DOHH2 (cell line): ENCODE data around the gene CTBP1.

Experiments used
- H3F3A ChIP-seq: fragments of 200-600 bp; sonication (generic), shearing (Covaris generic); 2 replicates; pipeline ENCODE4 v1.6.0; 2016; ENCODE audit warnings: antibody characterized with exemption, mild to moderate bottlenecking; ENCODE audit not compliant: control insufficient read depth, insufficient read depth
- H3K27ac ChIP-seq: fragments of 200-600 bp; sonication (generic); 2 replicates; pipeline ENCODE4 v1.5.1; 2014; ENCODE audit warnings: low read depth, mild to moderate bottlenecking, low read length, moderate library complexity
- H3K27me3 ChIP-seq: fragments of 200-600 bp; sonication (generic); 2 replicates; pipeline ENCODE4 v1.6.1; 2014; ENCODE audit warnings: mild to moderate bottlenecking, low read length, mixed read lengths; ENCODE audit not compliant: control insufficient read depth
- H3K36me3 ChIP-seq: fragments of 200-600 bp; sonication (generic); 2 replicates; pipeline ENCODE4 v1.6.1; 2014; ENCODE audit warnings: mild to moderate bottlenecking, low read length, moderate library complexity, mixed read lengths; ENCODE audit not compliant: control insufficient read depth
- H3K4me1 ChIP-seq: fragments of 200-600 bp; sonication (generic); 2 replicates; pipeline ENCODE4 v1.6.1; 2014; ENCODE audit warnings: mild to moderate bottlenecking, low read length, mixed read lengths; ENCODE audit not compliant: control insufficient read depth
- H3K4me2 ChIP-seq: fragments of 200-600 bp; sonication (generic); 2 replicates; pipeline ENCODE4 v1.6.0; 2014; ENCODE audit warnings: mild to moderate bottlenecking, low read length, moderate library complexity
- H3K4me3 ChIP-seq: fragments of 200-600 bp; sonication (generic); 2 replicates; pipeline ENCODE4 v1.5.1; 2014; ENCODE audit warnings: mild to moderate bottlenecking, low read length, mixed read lengths
- H3K79me2 ChIP-seq: fragments of 200-600 bp; sonication (generic); 2 replicates; pipeline ENCODE4 v1.6.1; 2014; ENCODE audit warnings: mild to moderate bottlenecking, low read length, mixed read lengths; ENCODE audit not compliant: control insufficient read depth
- H3K9me2 ChIP-seq: fragments of 200-600 bp; sonication (generic); replicated peaks from 2 replicates; pipeline ENCODE4 v1.6.1; 2014; ENCODE audit warnings: mild to moderate bottlenecking, low read length, mixed read lengths; ENCODE audit not compliant: control insufficient read depth
- H3K9me3 ChIP-seq: fragments of 200-600 bp; sonication (generic); 2 replicates; pipeline ENCODE4 v1.6.1; 2014; ENCODE audit warnings: antibody characterized with exemption, low read length, mixed read lengths; ENCODE audit not compliant: control insufficient read depth, insufficient read depth
- H4K20me1 ChIP-seq: fragments of 200-600 bp; sonication (generic); 2 replicates; pipeline ENCODE4 v1.6.0; 2014; ENCODE audit warnings: low read depth, mild to moderate bottlenecking, antibody characterized with exemption, low read length, moderate library complexity; ENCODE audit not compliant: control insufficient read depth, insufficient read depth
- CTCF ChIP-seq: fragments of 200-600 bp; sonication (generic); IDR thresholded peaks from one replicate; pipeline ENCODE4 v1.5.1; 2014; ENCODE audit warnings: antibody characterized with exemption, mild to moderate bottlenecking, low read depth, low read length; ENCODE audit not compliant: poor library complexity, severe bottlenecking
- EZH2phosphoT487 ChIP-seq: fragments of 200-600 bp; sonication (generic); IDR thresholded peaks from 2 replicates; pipeline ENCODE4 v1.6.1; 2017; ENCODE audit warnings: borderline replicate concordance, mild to moderate bottlenecking, antibody characterized with exemption, low read length, moderate library complexity, mixed read lengths

The CTBP1 gene

DNA sequence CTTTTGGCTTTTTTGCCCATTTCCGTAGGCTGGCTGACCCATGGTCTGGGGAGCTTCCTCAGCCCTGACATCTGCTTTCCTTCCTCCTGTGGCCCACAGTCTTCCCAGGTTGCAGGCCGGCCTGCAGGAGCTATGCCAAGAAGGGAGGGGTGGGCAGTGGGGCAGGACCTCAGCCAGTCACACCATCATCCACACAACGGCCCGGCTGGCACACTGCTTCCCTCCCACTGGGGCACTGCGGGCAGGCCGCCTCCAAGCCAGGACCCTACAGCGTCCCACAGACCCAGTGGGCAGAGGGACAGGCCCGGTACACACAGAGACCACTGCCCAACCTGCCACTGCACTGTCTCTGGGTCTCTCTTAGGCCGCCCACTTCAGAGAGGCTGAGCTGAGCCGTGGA, 38.0 kb downstream of the CTBP1 start:
- H3K9me2 ChIP-seq = no peaks in the 10 kb centered on the region
- peaks cover 25% of the 10 kb centered on the region for H3K79me2 ChIP-seq
- no peaks in the 10 kb centered on the region for H4K20me1 ChIP-seq
- H3F3A ChIP-seq = peaks cover 5% of the 10 kb centered on the region
- H3K4me3 ChIP-seq = no peak overlapping the region
- H3K4me2 ChIP-seq = no peak overlapping the region
- H3K27ac ChIP-seq = no peak overlapping the region
- TF ChIP-seq CTCF = no peak
- no peak for TF ChIP-seq EZH2phosphoT487
- peaks cover 18% of the 10 kb centered on the region for H3K4me1 ChIP-seq
- H3K9me3 ChIP-seq = no peaks in the 10 kb centered on the region
- peaks cover 70% of the 10 kb centered on the region for H3K36me3 ChIP-seq
- H3K27me3 ChIP-seq = no peaks in the 10 kb centered on the region

DNA sequence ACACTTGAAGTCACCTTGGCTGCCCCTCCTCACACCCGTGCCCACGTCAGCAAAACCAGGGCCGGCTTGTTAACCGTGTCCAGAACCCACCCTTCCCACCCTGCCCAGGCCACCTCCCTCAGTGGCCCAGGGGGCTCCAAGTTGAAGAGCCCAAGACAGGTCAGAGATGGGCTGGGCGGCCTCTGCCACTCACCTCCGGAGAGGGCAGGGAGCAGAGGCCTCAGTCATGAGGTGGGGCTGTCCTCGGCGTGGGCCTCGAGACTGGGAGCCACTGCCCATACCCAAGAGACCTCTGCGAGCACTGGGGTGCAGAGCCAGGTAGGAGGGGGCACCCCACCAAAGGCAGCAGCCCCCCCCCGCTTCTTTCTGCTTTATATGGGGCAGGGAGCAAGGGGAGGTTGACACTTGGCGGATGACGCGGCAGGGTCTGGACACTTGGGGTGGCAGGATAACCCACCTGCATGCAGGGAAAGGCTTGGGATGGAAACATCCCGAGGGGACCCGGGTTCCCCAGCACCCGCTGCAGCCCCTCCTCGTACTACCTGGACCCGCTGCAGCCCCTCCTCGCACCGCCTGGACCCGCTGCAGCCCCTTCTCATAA, 38.6 kb downstream of the CTBP1 start:
- Histone ChIP-seq H3K4me3 (no peak overlapping the region), H3K27ac (no peak overlapping the region), H3K79me2 (peaks cover 23% of the 10 kb centered on the region), H3K36me3 (peaks cover 69% of the 10 kb centered on the region), H3K9me3 (no peaks in the 10 kb centered on the region), H3K27me3 (no peaks in the 10 kb centered on the region), H3F3A (no peaks in the 10 kb centered on the region), H3K4me2 (no peak overlapping the region), H3K9me2 (no peaks in the 10 kb centered on the region), H3K4me1 (peaks cover 14% of the 10 kb centered on the region), H4K20me1 (no peaks in the 10 kb centered on the region)
- TF ChIP-seq CTCF (no peak), EZH2phosphoT487 (no peak)

- Histone ChIP-seq H3K4me3 (no peak overlapping the region), H3K79me2 (peaks cover 18% of the 10 kb centered on the region), H3K4me2 (no peak overlapping the region), H3F3A (no peaks in the 10 kb centered on the region), H3K4me1 (peaks cover 14% of the 10 kb centered on the region), H3K36me3 (peaks cover 70% of the 10 kb centered on the region), H3K27me3 (no peaks in the 10 kb centered on the region), H3K9me3 (no peaks in the 10 kb centered on the region), H4K20me1 (no peaks in the 10 kb centered on the region), H3K27ac (no peak overlapping the region), H3K9me2 (no peaks in the 10 kb centered on the region)
- TF ChIP-seq CTCF = no peak
- no peak for TF ChIP-seq EZH2phosphoT487
Observed at GRCh38 chr4:1209821-1210220, 39.1 kb downstream of the CTBP1 start.
